HCT116 (cell line): ENCODE data around the gene KIRREL1. TPM values are rescaled to one million over a fixed set of nuclear protein-coding genes. Genes with fewer than 3 reads are reported as not detected.

ENCODE experiments used
- ATAC-seq: fragments of 200-7000 bp; cut with Tn5 transposase; 2 replicates; pipeline ENCODE4 v1.9.1; 2020; ENCODE audit warnings: mild to moderate bottlenecking, moderate library complexity
- BruUV-seq: library from RNA; stranded (reverse); fragments of 400-500 nt; replicated peaks from 2 replicates; lab custom pipeline; 2021; lab: Mats Ljungman, UMichigan
- CTCF ChIA-PET: fragments of 300-600 bp; sonication (Branson Sonifier 250); formaldehyde crosslinking; loops from one replicate; lab custom pipeline; 2021; ENCODE audit warnings: antibody characterized with exemption; lab: Charles Lee
- POLR2A ChIA-PET: fragments of 300-600, 350-600 bp; sonication (Branson Sonifier 250); formaldehyde crosslinking; loops from one replicate; lab custom pipeline; 2021; ENCODE audit warnings: antibody characterized with exemption; lab: Charles Lee
- RAD21 ChIA-PET, 2 experiments: fragments of 300-600 bp; sonication (Branson Sonifier 250); formaldehyde crosslinking; loops; one replicate each; lab custom pipeline; 2023; ENCODE audit warnings: low total read pairs in 2 of 2; ENCODE audit not compliant: uncharacterized antibody in 2 of 2, unreplicated experiment in 2 of 2, low non-redundant PET in 1 of 2; lab: Charles Lee
- DNase-seq: peaks from one replicate; pipeline ENCODE4 v3.0.0-alpha.2; 2010; ENCODE audit warnings: low read depth, low spot score
- H2AFZ ChIP-seq: fragments of 200-600 bp; shearing (Covaris generic), sonication (generic); 2 replicates; pipeline ENCODE4 v1.6.1; 2017; ENCODE audit warnings: low read depth, mixed run types, mixed read lengths, antibody characterized with exemption, low read length; ENCODE audit not compliant: poor library complexity, severe bottlenecking
- H3K27ac ChIP-seq: 2 replicates; pipeline ENCODE4 v1.5.1; 2012; ENCODE audit warnings: low read depth, low read length
- H3K27me3 ChIP-seq: fragments of 200-600 bp; sonication (generic); 2 replicates; pipeline ENCODE4 v1.6.1; 2016; ENCODE audit warnings: mixed run types, low read length, mixed read lengths; ENCODE audit not compliant: insufficient read depth
- H3K36me3 ChIP-seq, 2 experiments: fragments of 200-500 bp in 1 of 2; fragments of 200-600 bp in 1 of 2; sonication (Bioruptor generic) in 1 of 2; sonication (generic) in 1 of 2; 2 replicates each; pipeline versions ENCODE4 v1.5.1 to v1.6.1; 2014 to 2016; ENCODE audit warnings: low read length in 2 of 2, inconsistent platforms in 1 of 2, mixed read lengths in 1 of 2, mixed run types in 1 of 2; ENCODE audit not compliant: insufficient read depth in 2 of 2, control insufficient read depth in 1 of 2
- H3K4me1 ChIP-seq, 2 experiments: fragments of 200-600 bp in 1 of 2; sonication (generic) in 1 of 2; 2 replicates each; pipeline versions ENCODE4 v1.5.1 to v1.6.1; 2012 to 2017; ENCODE audit warnings: low read length in 2 of 2, inconsistent platforms in 1 of 2, mild to moderate bottlenecking in 1 of 2, mixed read lengths in 1 of 2, mixed run types in 1 of 2, moderate library complexity in 1 of 2; ENCODE audit not compliant: insufficient read depth in 2 of 2, control insufficient read depth in 1 of 2
- H3K4me2 ChIP-seq: fragments of 200-600 bp; sonication (generic); 2 replicates; pipeline ENCODE4 v1.6.1; 2017; ENCODE audit warnings: mixed run types, low read length, mixed read lengths
- H3K4me3 ChIP-seq, 2 experiments: fragments of 200-600 bp in 1 of 2; sonication (generic) in 1 of 2; replicated peaks in 1 of 2; 2 replicates each; pipeline ENCODE4 v1.5.1; 2011 to 2016; ENCODE audit warnings: low read length in 2 of 2, control low read depth in 1 of 2, low read depth in 1 of 2, mild to moderate bottlenecking in 1 of 2, mixed read lengths in 1 of 2, mixed run types in 1 of 2
- H3K79me2 ChIP-seq: fragments of 200-600 bp; sonication (generic); 2 replicates; pipeline ENCODE4 v1.6.1; 2017; ENCODE audit warnings: mild to moderate bottlenecking, mixed run types, low read length, moderate library complexity, mixed read lengths; ENCODE audit not compliant: insufficient read depth
- H3K9ac ChIP-seq: fragments of 200-600 bp; sonication (generic); 2 replicates; pipeline ENCODE4 v1.6.1; 2016; ENCODE audit warnings: low read length, mixed read lengths
- H3K9me2 ChIP-seq: fragments of 200-600 bp; sonication (generic), shearing (Covaris generic); 2 replicates; pipeline ENCODE4 v1.6.1; 2017; ENCODE audit warnings: mixed run types, mild to moderate bottlenecking, moderate library complexity; ENCODE audit not compliant: insufficient read depth
- H3K9me3 ChIP-seq, 2 experiments: fragments of 200-500 bp in 1 of 2; fragments of 200-600 bp in 1 of 2; sonication (Bioruptor generic) in 1 of 2; sonication (generic) in 1 of 2; 2 replicates each; pipeline ENCODE4 v1.6.1; 2014 to 2017; ENCODE audit warnings: low read length in 2 of 2, mixed read lengths in 2 of 2, inconsistent platforms in 1 of 2, low read depth in 1 of 2, mild to moderate bottlenecking in 1 of 2, mixed run types in 1 of 2, moderate library complexity in 1 of 2; ENCODE audit not compliant: control insufficient read depth in 1 of 2, insufficient read depth in 1 of 2
- H4K20me1 ChIP-seq: fragments of 200-600 bp; sonication (generic), shearing (Covaris generic); 2 replicates; pipeline ENCODE4 v1.6.1; 2017; ENCODE audit warnings: mixed run types, mild to moderate bottlenecking, moderate library complexity; ENCODE audit not compliant: insufficient read depth
- EGR1 ChIP-seq: IDR thresholded peaks from 2 replicates; pipeline ENCODE4 v1.6.1; 2012; ENCODE audit warnings: low read depth
- EZH2 ChIP-seq: fragments of 200-600 bp; sonication (generic); IDR thresholded peaks from 2 replicates; pipeline ENCODE4 v1.6.1; 2017; ENCODE audit warnings: antibody characterized with exemption, mixed run types
- EZH2phosphoT487 ChIP-seq: fragments of 200-600 bp; IDR thresholded peaks from 2 replicates; pipeline ENCODE4 v1.6.1; 2018; ENCODE audit warnings: antibody characterized with exemption, borderline replicate concordance
- POLR2A ChIP-seq: IDR thresholded peaks from 2 replicates; pipeline ENCODE4 v1.7.0; 2011; ENCODE audit warnings: borderline replicate concordance; ENCODE audit not compliant: insufficient read depth, insufficient read length; ENCODE audit errors: extremely low read depth
- ZNF274 ChIP-seq: fragments of 200-500 bp; sonication (Bioruptor generic); IDR thresholded peaks from 2 replicates; pipeline ENCODE4 v1.6.1; 2014; ENCODE audit warnings: mild to moderate bottlenecking, low read depth, low read length, inconsistent platforms
- intact Hi-C: fragments of 100-400 bp; cut with micrococcal nuclease; formaldehyde crosslinking; loops from 2 replicates; pipeline ENCODE4 v1.10.0; 2022
- total RNA-seq: library from RNA; stranded (reverse); gene quantifications from one replicate; pipeline ENCODE4 v1.2.1, GENCODE V29; 2021; ENCODE audit not compliant: unreplicated experiment
- TF ChIP-seq, protein P1 (sequence below): IDR thresholded peaks from 2 replicates; pipeline ENCODE4 v1.6.1; 2012; ENCODE audit warnings: low read depth
- TF ChIP-seq, protein P2 (sequence below), 3 experiments: fragments of 200-600 bp in 1 of 3; sonication (generic) in 1 of 3; IDR thresholded peaks in 2 of 3; conservative IDR thresholded peaks in 1 of 3; 2 replicates each; pipeline ENCODE4 v1.5.1; 2012 to 2017; ENCODE audit warnings: low read depth in 2 of 3, low read length in 2 of 3, antibody characterized with exemption in 1 of 3, borderline replicate concordance in 1 of 3, control low read depth in 1 of 3, mild to moderate bottlenecking in 1 of 3, mixed read lengths in 1 of 3, mixed run types in 1 of 3, moderate library complexity in 1 of 3; ENCODE audit not compliant: insufficient read depth in 1 of 3

The KIRREL1 gene
- total RNA-seq, 1 experiment from 2014 or later, result 20.0 TPM

DNA sequence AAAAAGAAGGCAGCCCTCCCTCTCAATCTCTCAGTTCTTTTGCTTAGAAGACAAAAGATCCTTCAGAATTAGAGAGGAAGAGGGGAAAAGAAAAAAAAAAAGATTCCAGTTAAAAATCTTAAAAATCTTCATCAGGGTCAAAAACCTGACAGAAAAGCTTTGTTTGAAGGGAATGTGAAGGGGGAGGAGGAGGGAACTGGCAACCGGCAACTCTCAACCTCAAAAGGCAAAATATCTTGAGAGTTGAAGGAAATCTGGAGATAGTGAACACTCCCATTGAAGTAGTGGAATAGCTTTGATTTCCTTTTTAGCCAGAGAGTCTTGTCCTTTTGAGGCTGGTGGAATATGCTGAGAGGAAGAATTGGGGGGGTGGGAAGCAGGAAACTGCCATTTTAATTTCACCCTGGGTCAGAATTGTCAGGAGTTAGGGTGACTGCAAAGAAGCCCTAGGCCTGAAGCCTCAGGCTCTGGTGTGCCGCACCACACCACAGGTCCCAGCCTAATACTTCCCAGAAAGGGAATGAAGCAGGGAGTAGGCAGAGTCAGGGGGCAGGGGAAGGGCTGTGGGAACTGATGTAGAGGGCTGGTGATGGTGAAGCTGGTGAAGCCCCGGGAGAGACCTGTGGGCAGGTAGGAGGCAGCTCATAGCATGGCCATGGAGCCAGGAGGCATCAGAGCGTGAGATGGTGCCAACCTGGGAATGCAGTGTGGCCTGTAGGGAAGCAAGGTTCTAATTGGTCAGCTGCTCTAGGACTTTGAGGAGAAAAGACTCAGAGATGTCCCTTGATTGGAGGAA lies 24.6 kb downstream of the KIRREL1 start:
- ChIA-PET POLR2A (no interaction called here), CTCF (interaction anchor here (1.1 to 1.7 kb wide), 2 partner anchors 19 to 26 kb away, joined by 3 to 6 read pairs; no protein-coding TSS in a partner anchor), RAD21 (no interaction called here)
- H3K4me3 ChIP-seq, result no peak overlapping the region
- BruUV-seq, result no TSS peak
- no peaks in the 10 kb centered on the region for H3K9me3 ChIP-seq
- TF ChIP-seq, protein P1, sequence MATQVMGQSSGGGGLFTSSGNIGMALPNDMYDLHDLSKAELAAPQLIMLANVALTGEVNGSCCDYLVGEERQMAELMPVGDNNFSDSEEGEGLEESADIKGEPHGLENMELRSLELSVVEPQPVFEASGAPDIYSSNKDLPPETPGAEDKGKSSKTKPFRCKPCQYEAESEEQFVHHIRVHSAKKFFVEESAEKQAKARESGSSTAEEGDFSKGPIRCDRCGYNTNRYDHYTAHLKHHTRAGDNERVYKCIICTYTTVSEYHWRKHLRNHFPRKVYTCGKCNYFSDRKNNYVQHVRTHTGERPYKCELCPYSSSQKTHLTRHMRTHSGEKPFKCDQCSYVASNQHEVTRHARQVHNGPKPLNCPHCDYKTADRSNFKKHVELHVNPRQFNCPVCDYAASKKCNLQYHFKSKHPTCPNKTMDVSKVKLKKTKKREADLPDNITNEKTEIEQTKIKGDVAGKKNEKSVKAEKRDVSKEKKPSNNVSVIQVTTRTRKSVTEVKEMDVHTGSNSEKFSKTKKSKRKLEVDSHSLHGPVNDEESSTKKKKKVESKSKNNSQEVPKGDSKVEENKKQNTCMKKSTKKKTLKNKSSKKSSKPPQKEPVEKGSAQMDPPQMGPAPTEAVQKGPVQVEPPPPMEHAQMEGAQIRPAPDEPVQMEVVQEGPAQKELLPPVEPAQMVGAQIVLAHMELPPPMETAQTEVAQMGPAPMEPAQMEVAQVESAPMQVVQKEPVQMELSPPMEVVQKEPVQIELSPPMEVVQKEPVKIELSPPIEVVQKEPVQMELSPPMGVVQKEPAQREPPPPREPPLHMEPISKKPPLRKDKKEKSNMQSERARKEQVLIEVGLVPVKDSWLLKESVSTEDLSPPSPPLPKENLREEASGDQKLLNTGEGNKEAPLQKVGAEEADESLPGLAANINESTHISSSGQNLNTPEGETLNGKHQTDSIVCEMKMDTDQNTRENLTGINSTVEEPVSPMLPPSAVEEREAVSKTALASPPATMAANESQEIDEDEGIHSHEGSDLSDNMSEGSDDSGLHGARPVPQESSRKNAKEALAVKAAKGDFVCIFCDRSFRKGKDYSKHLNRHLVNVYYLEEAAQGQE, result no peak
- TF ChIP-seq EZH2 (no peak), ZNF274 (no peak), POLR2A (no peak), EGR1 (no peak), EZH2phosphoT487 (no peak)
- TF ChIP-seq, protein P2, sequence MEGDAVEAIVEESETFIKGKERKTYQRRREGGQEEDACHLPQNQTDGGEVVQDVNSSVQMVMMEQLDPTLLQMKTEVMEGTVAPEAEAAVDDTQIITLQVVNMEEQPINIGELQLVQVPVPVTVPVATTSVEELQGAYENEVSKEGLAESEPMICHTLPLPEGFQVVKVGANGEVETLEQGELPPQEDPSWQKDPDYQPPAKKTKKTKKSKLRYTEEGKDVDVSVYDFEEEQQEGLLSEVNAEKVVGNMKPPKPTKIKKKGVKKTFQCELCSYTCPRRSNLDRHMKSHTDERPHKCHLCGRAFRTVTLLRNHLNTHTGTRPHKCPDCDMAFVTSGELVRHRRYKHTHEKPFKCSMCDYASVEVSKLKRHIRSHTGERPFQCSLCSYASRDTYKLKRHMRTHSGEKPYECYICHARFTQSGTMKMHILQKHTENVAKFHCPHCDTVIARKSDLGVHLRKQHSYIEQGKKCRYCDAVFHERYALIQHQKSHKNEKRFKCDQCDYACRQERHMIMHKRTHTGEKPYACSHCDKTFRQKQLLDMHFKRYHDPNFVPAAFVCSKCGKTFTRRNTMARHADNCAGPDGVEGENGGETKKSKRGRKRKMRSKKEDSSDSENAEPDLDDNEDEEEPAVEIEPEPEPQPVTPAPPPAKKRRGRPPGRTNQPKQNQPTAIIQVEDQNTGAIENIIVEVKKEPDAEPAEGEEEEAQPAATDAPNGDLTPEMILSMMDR (IDR thresholded peaks at IDR 0.05 in 2 of 3, conservative IDR thresholded peaks at IDR 0.05 in 1 of 3; ENCODE audit: borderline replicate concordance in 1 of 3, insufficient read depth in 1 of 3, low read depth in 2 of 3, low read length in 2 of 3), result no peak
- DNase-seq (no peak), ATAC-seq (no peak)
- H2AFZ ChIP-seq, result no peak overlapping the region
- peak overlapping the region; percentile 82 for H3K27ac ChIP-seq
- H4K20me1 ChIP-seq, result no peaks in the 10 kb centered on the region
- intact Hi-C loops, result no loop called here
- H3K4me2 ChIP-seq, result peak overlapping the region; percentile 79
- no peaks in the 10 kb centered on the region for H3K36me3 ChIP-seq
- H3K9ac ChIP-seq, result peak overlapping the region; percentile 62
- H3K4me1 ChIP-seq, result peaks cover 48 to 68% of the 10 kb centered on the region in 2 experiments
- no peaks in the 10 kb centered on the region for H3K27me3 ChIP-seq
- H3K9me2 ChIP-seq, result no peaks in the 10 kb centered on the region
- H3K79me2 ChIP-seq, result peaks cover 89% of the 10 kb centered on the region
